B cell (primary cell): ENCODE results near the gene ZC3H18. TPM values are rescaled to one million over a fixed set of nuclear protein-coding genes. Genes with fewer than 3 reads are reported as not detected.

Source experiments
- ATAC-seq: fragments of 200-7000 bp; cut with Tn5 transposase; one replicate; pipeline ENCODE4 v1.10.0; 2021; ENCODE audit warnings: low read depth, mild to moderate bottlenecking, moderate number of reproducible peaks, moderate library complexity
- CTCF ChIA-PET: fragments of 350-600 bp; sonication (Branson Sonifier 250); formaldehyde crosslinking; loops from one replicate; lab custom pipeline; 2021; ENCODE audit warnings: antibody characterized with exemption, inconsistent platforms; lab: Charles Lee
- POLR2A ChIA-PET: fragments of 350-600 bp; sonication (Branson Sonifier 250); formaldehyde crosslinking; loops from one replicate; lab custom pipeline; 2021; ENCODE audit warnings: antibody characterized with exemption; lab: Charles Lee
- DNase-seq: peaks from one replicate; pipeline ENCODE4 v3.0.0; 2013
- H2AFZ ChIP-seq: 2 replicates; pipeline ENCODE4 v1.6.1; 2012; ENCODE audit warnings: mild to moderate bottlenecking, low read depth, low read length; ENCODE audit not compliant: insufficient read depth, poor library complexity, severe bottlenecking
- H3K27ac ChIP-seq, 2 donors: 1 replicate in 1 of 2; 2 replicates in 1 of 2; pipeline ENCODE4 v1.5.1; 2012 to 2013; ENCODE audit warnings: low read length in 2 of 2, mild to moderate bottlenecking in 2 of 2, moderate library complexity in 1 of 2
- H3K27me3 ChIP-seq, 4 experiments: fragments of 200-600 bp in 1 of 4; sonication (generic) in 1 of 4; replicated peaks in 1 of 4; 1 replicate in 2 of 4; 2 replicates in 2 of 4; pipeline versions ENCODE4 v1.6.1 to v1.7.0; 2013 to 2016; ENCODE audit warnings: low read length in 3 of 4, mild to moderate bottlenecking in 2 of 4, mixed read lengths in 1 of 4, moderate library complexity in 1 of 4; ENCODE audit not compliant: insufficient read depth in 4 of 4, control insufficient read depth in 3 of 4; ENCODE audit errors: control extremely low read depth in 1 of 4
- H3K36me3 ChIP-seq, 2 experiments: replicated peaks in 1 of 2; 1 replicate in 1 of 2; 2 replicates in 1 of 2; pipeline versions ENCODE4 v1.6.1 to v1.7.1; 2013; ENCODE audit warnings: low read length in 1 of 2; ENCODE audit not compliant: insufficient read depth in 2 of 2, control insufficient read depth in 1 of 2; ENCODE audit errors: control extremely low read depth in 1 of 2, extremely low read depth in 1 of 2
- H3K4me1 ChIP-seq, 2 donors: fragments of 200-600 bp in 1 of 2; sonication (generic) in 1 of 2; 1 replicate in 1 of 2; 2 replicates in 1 of 2; pipeline versions ENCODE4 v1.5.1 to v1.6.1; 2013 to 2017; ENCODE audit warnings: low read length in 2 of 2; ENCODE audit not compliant: control insufficient read depth in 2 of 2, insufficient read depth in 2 of 2
- H3K4me2 ChIP-seq: replicated peaks from 2 replicates; pipeline ENCODE3; 2012; ENCODE audit warnings: mild to moderate bottlenecking, low read depth, low read length; ENCODE audit not compliant: poor library complexity, severe bottlenecking
- H3K4me3 ChIP-seq, 5 experiments: fragments of 200-600 bp in 1 of 5; sonication (generic) in 1 of 5; 1 replicate in 3 of 5; 2 replicates in 2 of 5; pipeline versions ENCODE4 v1.5.1 to v1.7.0; 2011 to 2016; ENCODE audit warnings: low read length in 4 of 5, mild to moderate bottlenecking in 4 of 5, low read depth in 2 of 5, control low read depth in 1 of 5, moderate library complexity in 1 of 5; ENCODE audit not compliant: insufficient read depth in 1 of 5; ENCODE audit errors: control extremely low read depth in 1 of 5, extremely low read depth in 1 of 5
- H3K79me2 ChIP-seq: fragments of 200-600 bp; sonication (generic); one replicate; pipeline ENCODE4 v1.6.0; 2016; ENCODE audit warnings: low read length; ENCODE audit not compliant: control insufficient read depth, insufficient read depth
- H3K9ac ChIP-seq: fragments of 200-600 bp; sonication (generic); 2 replicates; pipeline ENCODE4 v1.6.1; 2017; ENCODE audit warnings: mild to moderate bottlenecking, low read length, moderate library complexity
- H3K9me3 ChIP-seq, 3 donors: one replicate each; pipeline versions ENCODE4 v1.6.1 to v1.7.1; 2013; ENCODE audit warnings: low read length in 2 of 3; ENCODE audit not compliant: control insufficient read depth in 2 of 3, insufficient read depth in 1 of 3; ENCODE audit errors: control extremely low read depth in 1 of 3
- H4K20me1 ChIP-seq: 2 replicates; pipeline ENCODE4 v1.6.0; 2012; ENCODE audit warnings: mild to moderate bottlenecking, low read length; ENCODE audit not compliant: insufficient read depth, control insufficient read depth, poor library complexity, severe bottlenecking
- H3K27ac Mint-ChIP-seq: one replicate; pipeline ENCODE4 v1.8.0; 2021; ENCODE audit warnings: mixed read lengths
- H3K27me3 Mint-ChIP-seq: one replicate; pipeline ENCODE4 v1.8.0; 2021; ENCODE audit warnings: mixed read lengths
- H3K4me1 Mint-ChIP-seq: one replicate; pipeline ENCODE4 v1.8.0; 2021; ENCODE audit warnings: mixed read lengths
- H3K4me3 Mint-ChIP-seq: one replicate; pipeline ENCODE4 v1.8.0; 2021; ENCODE audit warnings: mixed read lengths
- H3K9me3 Mint-ChIP-seq: one replicate; pipeline ENCODE4 v1.8.0; 2022; ENCODE audit warnings: mixed read lengths; ENCODE audit not compliant: insufficient read depth
- EZH2 ChIP-seq: IDR thresholded peaks from 2 replicates; pipeline ENCODE4 v1.6.1; 2012; ENCODE audit warnings: borderline replicate concordance, low read depth, mild to moderate bottlenecking, moderate library complexity, low read length; ENCODE audit not compliant: insufficient read depth, poor library complexity, severe bottlenecking
- WGBS: methylation state at CpG from one replicate; pipeline ENCODE4 v1.1.5; 2013; ENCODE audit warnings: missing lambda C conversion rate; ENCODE audit not compliant: insufficient coverage; 5-methylcytosine and 5-hydroxymethylcytosine counted together
- intact Hi-C: fragments of 100-400 bp; cut with micrococcal nuclease; formaldehyde crosslinking; loops from one replicate; pipeline ENCODE4 v1.10.0; 2022
- polyA plus RNA-seq: library from polyadenylated mRNA; depleted of rRNA; stranded (reverse); fragments of >200 nt; gene quantifications from 2 replicates; pipeline ENCODE4 v1.2.3, GENCODE V29; 2012
- total RNA-seq, 2 donors: library from RNA; stranded (reverse); fragments of 120-200 nt in 1 of 2; gene quantifications; 1 replicate in 1 of 2; 2 replicates in 1 of 2; pipeline versions ENCODE4 v1.2.3 to v1.2.4, GENCODE V29; 2013 to 2022
- TF ChIP-seq, protein P1 (sequence below): fragments of 200-600 bp; IDR thresholded peaks from one replicate; pipeline ENCODE4 v1.8.0; 2022; ENCODE audit warnings: antibody characterized with exemption, mild to moderate bottlenecking

Gene ZC3H18
- total and polyA plus RNA-seq, 2 donors (not counting 1 experiment from before 2014, with no cell fraction given), result 40.4 to 74.2 TPM

GRCh38 chr16:88626646-88627045, 56.4 kb downstream of the ZC3H18 start:
- no peak for ATAC-seq
- Histone ChIP-seq H3K27me3 (no peaks in the 10 kb centered on the region), H3K4me1 (no peaks in the 10 kb centered on the region), H3K27ac (no peak overlapping the region), H3K4me3 (no peak overlapping the region), H3K9ac (no peak overlapping the region), H3K79me2 (peaks cover 4% of the 10 kb centered on the region), H3K4me2 (no peak overlapping the region), H4K20me1 (peaks cover 27% of the 10 kb centered on the region), H3K36me3 (peaks cover 0 to 85% of the 10 kb centered on the region in 2 experiments), H3K9me3 (no peaks in the 10 kb centered on the region), H2AFZ (no peak overlapping the region)
- intact Hi-C loops, result no loop called here
- no peak for DNase-seq
- WGBS, result 98% methylated on average over 9 of the region's 9 CpGs
- Mint-ChIP-seq H3K27ac (no peak overlapping the region), H3K4me3 (no peak overlapping the region), H3K4me1 (no peaks in the 10 kb centered on the region), H3K9me3 (no peaks in the 10 kb centered on the region), H3K27me3 (no peaks in the 10 kb centered on the region)
- TF ChIP-seq EZH2, result no peak
- TF ChIP-seq, protein P1, sequence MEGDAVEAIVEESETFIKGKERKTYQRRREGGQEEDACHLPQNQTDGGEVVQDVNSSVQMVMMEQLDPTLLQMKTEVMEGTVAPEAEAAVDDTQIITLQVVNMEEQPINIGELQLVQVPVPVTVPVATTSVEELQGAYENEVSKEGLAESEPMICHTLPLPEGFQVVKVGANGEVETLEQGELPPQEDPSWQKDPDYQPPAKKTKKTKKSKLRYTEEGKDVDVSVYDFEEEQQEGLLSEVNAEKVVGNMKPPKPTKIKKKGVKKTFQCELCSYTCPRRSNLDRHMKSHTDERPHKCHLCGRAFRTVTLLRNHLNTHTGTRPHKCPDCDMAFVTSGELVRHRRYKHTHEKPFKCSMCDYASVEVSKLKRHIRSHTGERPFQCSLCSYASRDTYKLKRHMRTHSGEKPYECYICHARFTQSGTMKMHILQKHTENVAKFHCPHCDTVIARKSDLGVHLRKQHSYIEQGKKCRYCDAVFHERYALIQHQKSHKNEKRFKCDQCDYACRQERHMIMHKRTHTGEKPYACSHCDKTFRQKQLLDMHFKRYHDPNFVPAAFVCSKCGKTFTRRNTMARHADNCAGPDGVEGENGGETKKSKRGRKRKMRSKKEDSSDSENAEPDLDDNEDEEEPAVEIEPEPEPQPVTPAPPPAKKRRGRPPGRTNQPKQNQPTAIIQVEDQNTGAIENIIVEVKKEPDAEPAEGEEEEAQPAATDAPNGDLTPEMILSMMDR, result no peak
- POLR2A ChIA-PET, result no interaction called here
- CTCF ChIA-PET, result no interaction called here

GRCh38 chr16:88627531-88628411, 57.6 kb downstream of the ZC3H18 start:
- H3K4me1 ChIP-seq, result no peaks in the 10 kb centered on the region
- no peak overlapping the region for H3K4me3 ChIP-seq
- peaks cover 4% of the 10 kb centered on the region for H3K79me2 ChIP-seq
- WGBS, result 93% methylated on average over 22 of the region's 27 CpGs
- TF ChIP-seq EZH2, result no peak
- TF ChIP-seq, protein P1, result no peak
- H4K20me1 ChIP-seq, result peaks cover 16% of the 10 kb centered on the region
- Mint-ChIP-seq H3K4me1 (peaks cover 3% of the 10 kb centered on the region), H3K27ac (no peak overlapping the region), H3K4me3 (no peak overlapping the region), H3K9me3 (no peaks in the 10 kb centered on the region), H3K27me3 (no peaks in the 10 kb centered on the region)
- intact Hi-C loops, result no loop called here
- ATAC-seq, result no peak
- no peaks in the 10 kb centered on the region for H3K9me3 ChIP-seq
- H3K27me3 ChIP-seq, result no peaks in the 10 kb centered on the region
- H3K27ac ChIP-seq, result no peak overlapping the region
- no peak overlapping the region for H2AFZ ChIP-seq
- H3K4me2 ChIP-seq, result no peak overlapping the region
- ChIA-PET CTCF (no interaction called here), POLR2A (no interaction called here)
- DNase-seq, result no peak
- peaks cover 0 to 82% of the 10 kb centered on the region in 2 experiments for H3K36me3 ChIP-seq
- H3K9ac ChIP-seq, result no peak overlapping the region
